ENCODE data around the gene DLEC1.

- no peak for TF ChIP-seq CTCF (IDR thresholded peaks at IDR 0.05)
- TF ChIP-seq EZH2 (IDR thresholded peaks at IDR 0.05; ENCODE audit: borderline replicate concordance, insufficient read depth, low read depth, low read length, poor library complexity, severe bottlenecking) = no peak
Measured at GRCh38 chr3:38141952-38142273, 102.9 kb downstream of the DLEC1 start.

All from B cell (primary cell).